Peyer's patch (tissue), 4 donors: ENCODE results near the gene GOLGA8M. TPM values are rescaled to one million over a fixed set of nuclear protein-coding genes. Genes with fewer than 3 reads are reported as not detected.
"Not testable (repeated sequence)": the region's sequence is repeated elsewhere in the genome, so short reads cannot be mapped to it uniquely, and the experiment has no call there.

Experiments used
- DNase-seq, 3 donors: peaks; one replicate each; pipeline ENCODE4 v3.0.0-alpha.2; 2017 to 2019
- H3K27ac ChIP-seq, 4 donors: fragments of 200-600 bp; sonication (generic); one replicate each; pipeline ENCODE4 v1.5.1; 2016 to 2019
- H3K27me3 ChIP-seq, 2 donors: fragments of 200-600 bp; sonication (generic); one replicate each; pipeline ENCODE4 v1.5.1; 2019
- H3K36me3 ChIP-seq, 3 donors: fragments of 200-600 bp; sonication (generic); one replicate each; pipeline ENCODE4 v1.5.1; 2016 to 2019
- H3K4me1 ChIP-seq, 4 donors: fragments of 200-600 bp; sonication (generic); one replicate each; pipeline ENCODE4 v1.5.1; 2016 to 2019
- H3K4me3 ChIP-seq, 4 donors: fragments of 200-600 bp; sonication (generic); 1 replicate in 3 of 4; 2 replicates in 1 of 4; pipeline ENCODE4 v1.5.1; 2016 to 2019; ENCODE audit warnings: mild to moderate bottlenecking in 1 of 4
- H3K9me3 ChIP-seq, 4 donors: fragments of 200-600 bp; sonication (generic); one replicate each; pipeline ENCODE4 v1.5.1; 2016 to 2019; ENCODE audit warnings: mild to moderate bottlenecking in 1 of 4
- POLR2A ChIP-seq, 2 donors: fragments of 450-650 bp; IDR thresholded peaks; one replicate each; pipeline ENCODE4 v1.5.1; 2017; ENCODE audit warnings: antibody characterized with exemption in 2 of 2, mild to moderate bottlenecking in 2 of 2, moderate library complexity in 2 of 2
- total RNA-seq, 4 donors: library from RNA; depleted of rRNA; stranded (reverse); fragments of >200 nt; gene quantifications; one replicate each; pipeline ENCODE4 v1.1.0, GENCODE V29; 2016
- TF ChIP-seq, protein P1 (sequence below), 6 experiments: fragments of 450-650 bp in 4 of 6; fragments of 200-600 bp in 2 of 6; sonication (generic) in 1 of 6; IDR thresholded peaks; one replicate each; pipeline ENCODE4 v1.5.1; 2017 to 2019; ENCODE audit warnings: antibody characterized with exemption in 6 of 6, mild to moderate bottlenecking in 3 of 6, moderate library complexity in 1 of 6

Gene GOLGA8M, protein sequence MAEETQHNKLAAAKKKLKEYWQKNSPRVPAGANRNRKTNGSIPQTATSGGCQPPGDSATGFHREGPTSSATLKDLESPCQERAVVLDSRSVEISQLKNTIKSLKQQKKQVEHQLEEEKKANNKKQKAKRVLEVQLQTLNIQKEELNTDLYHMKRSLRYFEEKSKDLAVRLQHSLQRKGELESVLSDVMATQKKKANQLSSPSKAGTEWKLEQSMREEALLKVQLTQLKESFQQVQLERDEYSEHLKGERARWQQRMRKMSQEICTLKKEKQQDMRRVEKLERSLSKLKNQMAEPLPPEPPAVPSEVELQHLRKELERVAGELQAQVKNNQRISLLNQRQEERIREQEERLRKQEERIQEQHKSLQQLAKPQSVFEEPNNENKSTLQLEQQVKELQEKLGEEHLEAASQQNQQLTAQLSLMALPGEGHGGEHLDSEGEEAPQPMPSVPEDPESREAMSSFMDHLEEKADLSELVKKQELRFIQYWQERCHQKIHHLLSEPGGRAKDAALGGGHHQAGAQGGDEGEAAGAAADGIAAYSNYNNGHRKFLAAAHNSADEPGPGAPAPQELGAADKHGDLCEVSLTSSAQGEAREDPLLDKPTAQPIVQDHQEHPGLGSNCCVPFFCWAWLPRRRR
- total RNA-seq: 1 to 10 TPM in 2 of 4 donors, not detected in 2; 2.7 to 3.9 TPM

DNA sequence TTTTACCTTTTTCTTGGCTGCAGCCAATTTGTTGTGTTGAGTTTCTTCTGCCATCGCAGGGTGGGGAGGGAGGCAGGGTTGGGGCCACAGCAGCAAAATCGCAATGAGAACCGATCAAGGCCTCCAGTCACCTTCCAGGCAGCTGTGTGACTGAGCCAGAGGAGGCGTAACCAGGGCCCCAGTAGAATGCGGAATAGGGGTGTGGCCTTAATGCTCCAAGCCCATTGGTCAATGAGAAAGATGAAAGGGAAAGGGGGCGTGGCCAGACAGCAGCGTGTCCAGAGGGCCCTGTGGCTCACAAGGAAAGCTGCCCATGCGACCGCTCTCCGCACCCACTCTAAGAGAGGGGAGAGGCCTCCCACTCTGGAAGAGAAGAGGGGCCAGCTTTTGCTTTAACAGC, at the start of gene GOLGA8M:
GOLGA8M (minus strand) TSS at position 152 of the 400 bp plus-strand sequence; CDS start at position 54, 98 bp downstream.
- not testable (repeated sequence) for H3K4me1 ChIP-seq, H3K36me3 ChIP-seq, H3K9me3 ChIP-seq, H3K4me3 ChIP-seq, H3K27ac ChIP-seq, H3K27me3 ChIP-seq, DNase-seq

DNA sequence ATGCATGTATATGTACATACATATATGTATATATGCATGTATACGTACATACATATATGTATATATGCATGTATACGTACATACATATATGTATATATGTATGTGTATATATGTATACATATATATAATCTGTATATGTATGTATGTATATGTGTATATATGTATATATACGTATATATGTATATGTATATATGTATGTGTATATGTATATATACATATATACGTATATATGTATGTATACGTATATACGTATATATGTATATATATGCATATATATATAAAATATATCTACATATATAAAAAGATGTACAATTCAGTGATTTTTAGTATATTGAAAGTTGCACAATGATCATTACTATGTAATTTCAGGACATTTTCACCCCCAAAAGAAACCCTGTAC, 30.7 kb upstream of the GOLGA8M start:
- DNase-seq, H3K27ac ChIP-seq, H3K36me3 ChIP-seq, H3K4me3 ChIP-seq, H3K27me3 ChIP-seq, H3K4me1 ChIP-seq, H3K9me3 ChIP-seq: not testable (repeated sequence)

DNA sequence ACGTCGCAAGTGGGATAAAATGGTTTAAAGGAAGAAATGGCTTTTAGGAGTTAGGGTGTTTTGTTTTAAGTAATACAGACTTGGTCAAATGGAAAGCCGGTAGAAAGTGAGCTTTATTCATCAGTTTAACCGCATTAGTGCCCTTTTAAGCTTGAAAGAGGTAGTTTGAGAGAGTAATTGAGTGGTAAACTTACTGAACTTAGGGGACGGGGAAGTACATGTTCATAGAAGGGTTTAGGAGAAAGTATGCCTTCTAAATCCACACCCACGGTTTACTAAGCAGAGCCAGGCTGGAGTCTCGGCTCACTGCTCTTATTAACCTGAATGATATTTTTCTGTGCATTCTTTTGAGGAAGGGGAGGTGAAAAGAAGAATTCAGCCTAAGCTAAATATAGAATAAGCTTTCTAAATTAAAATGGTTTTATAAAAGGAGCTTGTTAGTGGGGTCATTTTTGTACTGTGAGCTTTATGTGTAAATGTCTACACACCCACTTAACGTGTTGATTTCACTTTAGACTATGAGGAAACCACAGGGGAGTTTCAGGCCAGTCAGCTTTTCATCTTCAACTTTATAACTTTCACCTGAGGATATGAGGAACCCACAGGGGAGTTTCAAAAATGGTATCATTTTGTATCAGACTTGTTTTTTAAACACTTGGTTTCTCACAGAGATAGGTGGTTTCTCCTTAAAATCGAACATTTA, 26.5 kb upstream of the GOLGA8M start:
- not testable (repeated sequence) for DNase-seq, H3K4me1 ChIP-seq
- H3K4me3 ChIP-seq: peak overlapping the region in 3 of 4 donors; percentile 14 to 31 (median 15)

DNA sequence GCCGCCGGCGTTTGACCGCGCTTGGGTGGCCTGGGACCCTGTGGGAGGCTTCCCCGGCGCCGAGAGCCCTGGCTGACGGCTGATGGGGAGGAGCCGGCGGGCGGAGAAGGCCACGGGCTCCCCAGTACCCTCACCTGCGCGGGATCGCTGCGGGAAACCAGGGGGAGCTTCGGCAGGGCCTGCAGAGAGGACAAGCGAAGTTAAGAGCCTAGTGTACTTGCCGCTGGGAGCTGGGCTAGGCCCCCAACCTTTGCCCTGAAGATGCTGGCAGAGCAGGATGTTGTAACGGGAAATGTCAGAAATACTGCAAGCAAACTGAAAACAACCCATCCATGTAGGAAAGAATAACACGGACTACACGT, 26.0 kb upstream of the GOLGA8M start:
- peak overlapping the region; percentile 23 to 55 (median 50) for H3K4me3 ChIP-seq
- H3K9me3 ChIP-seq, H3K36me3 ChIP-seq, H3K27me3 ChIP-seq, DNase-seq, H3K4me1 ChIP-seq: not testable (repeated sequence)
- peak overlapping the region; percentile 54 to 73 (median 68) for H3K27ac ChIP-seq

More for the DNA sequence above, 26.5 kb upstream of the GOLGA8M start:
- not testable (repeated sequence) for H3K27me3 ChIP-seq, H3K9me3 ChIP-seq, H3K36me3 ChIP-seq
- peak overlapping the region in 2 of 4 donors; percentile 59 for H3K27ac ChIP-seq

DNA sequence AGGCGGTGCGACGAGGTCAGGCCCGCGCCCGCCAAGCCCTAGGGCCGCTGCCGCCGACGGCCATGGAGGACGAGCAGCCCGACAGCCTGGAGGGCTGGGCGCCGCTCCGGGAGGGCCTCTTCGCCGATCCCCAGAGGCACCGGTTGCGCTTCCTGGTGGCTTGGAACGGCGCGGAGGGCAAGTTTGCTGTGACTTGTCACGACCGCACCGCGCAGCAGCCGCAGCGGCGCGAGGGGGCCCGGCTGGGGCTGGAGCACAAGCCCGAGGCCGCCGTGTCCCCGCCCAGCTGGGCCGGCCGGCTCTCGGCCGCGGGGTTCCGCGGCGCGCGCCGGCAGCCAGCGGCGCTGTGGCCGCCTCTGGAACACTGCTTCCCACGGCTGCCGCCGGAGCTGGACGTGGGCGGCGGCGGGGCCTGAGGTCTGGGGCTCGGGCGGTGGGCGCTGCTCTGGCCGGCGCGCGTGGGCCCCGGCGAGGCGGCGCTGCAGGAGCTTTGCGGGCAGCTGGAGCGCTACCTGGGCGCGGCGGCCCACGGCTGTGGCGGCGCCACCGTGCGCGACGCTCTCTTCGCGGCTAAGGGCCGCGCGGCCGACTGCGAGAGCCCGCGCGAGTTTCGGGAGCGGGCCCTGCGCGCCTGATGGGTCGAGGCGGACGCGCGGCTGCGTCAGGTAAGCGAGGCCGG, 25.4 kb upstream of the GOLGA8M start:
- H3K9me3 ChIP-seq, H3K27me3 ChIP-seq, H3K36me3 ChIP-seq, H3K4me1 ChIP-seq: not testable (repeated sequence)
- H3K27ac ChIP-seq: peak overlapping the region; percentile 54 to 73 (median 68)
- peak overlapping the region; percentile 23 to 55 (median 50) for H3K4me3 ChIP-seq
- peak in 2 of 3 donors; percentile 30 to 55 for DNase-seq

DNA sequence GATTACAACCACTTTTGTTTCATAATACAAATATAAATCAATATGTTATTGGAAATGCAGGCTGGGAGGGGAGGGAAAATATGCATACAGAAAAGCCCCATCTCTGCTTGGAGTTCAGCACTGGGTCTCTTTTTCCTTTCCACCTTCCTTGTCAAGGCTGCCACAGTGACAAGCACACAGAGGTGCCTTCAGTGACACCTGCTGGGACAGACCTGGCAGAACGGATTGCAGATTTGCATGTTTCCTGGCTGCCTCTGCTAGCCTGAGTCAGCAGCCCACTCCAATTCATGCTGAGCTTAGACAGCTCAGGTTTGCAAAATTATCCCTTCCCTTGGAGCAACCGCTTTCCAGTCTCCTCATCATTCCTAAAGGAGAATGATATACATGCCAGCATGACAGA, 15.8 kb upstream of the GOLGA8M start:
- DNase-seq, H3K27ac ChIP-seq, H3K4me3 ChIP-seq, H3K4me1 ChIP-seq, H3K9me3 ChIP-seq, H3K36me3 ChIP-seq, H3K27me3 ChIP-seq: not testable (repeated sequence)

DNA sequence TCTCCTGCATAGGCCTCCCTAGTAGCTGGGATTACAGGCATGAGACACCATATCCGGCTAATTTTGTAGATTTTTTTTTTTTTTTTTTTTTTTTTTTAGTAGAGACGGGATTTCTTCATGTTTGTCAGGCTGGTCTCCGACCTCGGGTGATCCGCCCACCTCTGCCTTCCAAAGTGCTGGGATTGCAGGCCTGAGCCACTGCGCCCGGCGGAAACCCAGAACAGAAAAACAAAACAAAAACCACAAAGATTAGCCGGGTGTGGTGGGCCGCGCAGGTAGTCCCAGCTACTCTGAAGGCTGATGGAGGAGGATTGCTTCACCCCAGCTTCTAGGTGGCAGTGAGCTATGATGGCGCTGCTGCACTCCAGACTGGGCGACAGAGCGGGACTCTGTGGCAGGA, 14.8 kb upstream of the GOLGA8M start:
- not testable (repeated sequence) for H3K36me3 ChIP-seq, H3K4me1 ChIP-seq, H3K27me3 ChIP-seq, H3K4me3 ChIP-seq, DNase-seq, H3K27ac ChIP-seq, H3K9me3 ChIP-seq

DNA sequence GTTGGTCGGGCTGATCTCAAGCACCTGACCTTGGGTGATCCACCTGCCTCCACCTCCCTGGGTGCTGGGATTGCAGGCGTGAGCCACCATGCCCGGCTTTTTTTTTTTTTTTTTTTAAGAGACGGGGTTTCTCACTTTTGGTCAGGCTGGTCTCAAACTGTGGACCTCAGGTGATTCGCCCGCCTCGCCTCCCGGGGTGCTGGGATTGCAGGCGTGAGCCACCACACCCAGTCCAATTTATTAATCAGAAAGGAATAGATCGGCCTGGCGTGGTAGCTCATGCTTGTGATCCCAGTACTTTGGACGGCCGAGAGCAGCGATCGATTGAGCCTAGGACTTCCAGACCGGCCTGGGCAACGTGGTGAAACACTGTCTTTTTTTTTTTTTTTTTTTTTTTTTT, 13.9 kb upstream of the GOLGA8M start:
- Histone ChIP-seq H3K36me3 (no peaks in the 10 kb centered on the region), H3K27ac (no peak overlapping the region), H3K4me3 (no peak overlapping the region), H3K27me3 (no peaks in the 10 kb centered on the region), H3K9me3 (no peaks in the 10 kb centered on the region), H3K4me1 (no peaks in the 10 kb centered on the region)
- DNase-seq: peak in 1 of 3 donors; percentile 24
- TF ChIP-seq, protein P1, sequence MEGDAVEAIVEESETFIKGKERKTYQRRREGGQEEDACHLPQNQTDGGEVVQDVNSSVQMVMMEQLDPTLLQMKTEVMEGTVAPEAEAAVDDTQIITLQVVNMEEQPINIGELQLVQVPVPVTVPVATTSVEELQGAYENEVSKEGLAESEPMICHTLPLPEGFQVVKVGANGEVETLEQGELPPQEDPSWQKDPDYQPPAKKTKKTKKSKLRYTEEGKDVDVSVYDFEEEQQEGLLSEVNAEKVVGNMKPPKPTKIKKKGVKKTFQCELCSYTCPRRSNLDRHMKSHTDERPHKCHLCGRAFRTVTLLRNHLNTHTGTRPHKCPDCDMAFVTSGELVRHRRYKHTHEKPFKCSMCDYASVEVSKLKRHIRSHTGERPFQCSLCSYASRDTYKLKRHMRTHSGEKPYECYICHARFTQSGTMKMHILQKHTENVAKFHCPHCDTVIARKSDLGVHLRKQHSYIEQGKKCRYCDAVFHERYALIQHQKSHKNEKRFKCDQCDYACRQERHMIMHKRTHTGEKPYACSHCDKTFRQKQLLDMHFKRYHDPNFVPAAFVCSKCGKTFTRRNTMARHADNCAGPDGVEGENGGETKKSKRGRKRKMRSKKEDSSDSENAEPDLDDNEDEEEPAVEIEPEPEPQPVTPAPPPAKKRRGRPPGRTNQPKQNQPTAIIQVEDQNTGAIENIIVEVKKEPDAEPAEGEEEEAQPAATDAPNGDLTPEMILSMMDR (IDR thresholded peaks at IDR 0.05): no peak
- TF ChIP-seq POLR2A (IDR thresholded peaks at IDR 0.05): no peak

DNA sequence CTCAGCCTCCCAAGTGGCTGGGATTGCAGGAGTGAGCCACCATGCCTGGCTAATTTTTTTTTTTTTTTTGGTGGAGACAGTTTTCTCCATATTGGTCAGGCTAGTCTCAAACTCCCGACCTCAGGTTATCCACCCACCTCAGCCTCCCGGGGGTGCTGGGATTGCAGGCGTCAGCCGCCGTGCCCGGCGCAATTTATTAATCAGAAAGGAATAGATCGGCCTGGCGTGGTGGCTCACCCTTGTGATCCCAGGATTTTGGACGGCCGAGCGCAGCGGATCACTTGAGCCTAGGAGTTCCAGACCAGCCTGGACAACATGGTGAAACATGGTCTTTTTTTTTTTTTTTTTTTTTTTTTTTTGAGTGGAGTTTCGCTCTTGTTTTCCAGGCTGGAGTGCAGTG, 13.3 kb upstream of the GOLGA8M start:
- H3K4me3 ChIP-seq: no peak overlapping the region
- no peaks in the 10 kb centered on the region for H3K36me3 ChIP-seq
- no peaks in the 10 kb centered on the region for H3K9me3 ChIP-seq
- peak in 1 of 3 donors; percentile 44 for DNase-seq
- no peaks in the 10 kb centered on the region for H3K4me1 ChIP-seq
- H3K27ac ChIP-seq: no peak overlapping the region
- TF ChIP-seq POLR2A (IDR thresholded peaks at IDR 0.05): no peak
- TF ChIP-seq, protein P1 (IDR thresholded peaks at IDR 0.05): no peak
- H3K27me3 ChIP-seq: no peaks in the 10 kb centered on the region

DNA sequence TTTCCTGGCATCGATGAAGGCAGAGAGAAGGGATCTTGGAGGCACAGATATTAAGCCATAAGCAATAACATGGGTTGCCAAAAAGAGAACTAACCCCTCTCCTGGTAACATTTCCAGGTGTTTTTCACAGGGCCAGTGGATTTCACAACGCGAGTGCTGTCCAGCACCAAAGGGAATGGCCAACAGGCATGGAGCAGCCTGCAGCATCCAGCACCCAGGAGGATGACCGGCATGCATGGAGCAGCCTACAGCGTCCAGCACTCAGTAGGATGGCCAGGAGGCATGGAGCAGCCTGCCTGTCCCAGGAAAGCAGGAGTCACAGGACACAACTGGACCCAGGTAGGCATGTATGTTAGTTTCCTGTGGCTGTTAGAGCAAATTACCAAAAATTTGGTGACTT, 11.8 kb upstream of the GOLGA8M start:
- H3K9me3 ChIP-seq, H3K4me3 ChIP-seq, DNase-seq, H3K27ac ChIP-seq, H3K4me1 ChIP-seq, H3K27me3 ChIP-seq, H3K36me3 ChIP-seq: not testable (repeated sequence)

DNA sequence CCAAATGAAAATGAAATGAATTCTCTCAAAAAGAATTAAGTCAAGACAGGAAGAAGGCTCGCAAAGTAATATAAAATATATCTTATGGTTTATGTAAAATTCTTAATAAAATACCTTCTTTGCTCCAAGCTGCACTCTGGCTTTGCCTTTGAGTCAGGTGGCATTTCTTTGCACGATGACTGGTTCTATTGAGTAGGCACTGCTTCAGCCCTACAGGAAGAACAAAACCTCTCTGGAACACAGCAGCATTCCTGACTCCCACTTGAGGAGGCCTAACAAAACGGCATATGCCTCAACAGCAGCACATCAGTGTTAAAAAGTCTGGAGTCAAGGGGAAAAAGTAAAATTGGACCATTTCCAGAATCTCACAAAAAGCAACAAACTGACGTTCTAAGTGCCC, 7.4 kb upstream of the GOLGA8M start:
- not testable (repeated sequence) for DNase-seq, H3K4me3 ChIP-seq, H3K27ac ChIP-seq, H3K36me3 ChIP-seq, H3K27me3 ChIP-seq, H3K4me1 ChIP-seq, H3K9me3 ChIP-seq

DNA sequence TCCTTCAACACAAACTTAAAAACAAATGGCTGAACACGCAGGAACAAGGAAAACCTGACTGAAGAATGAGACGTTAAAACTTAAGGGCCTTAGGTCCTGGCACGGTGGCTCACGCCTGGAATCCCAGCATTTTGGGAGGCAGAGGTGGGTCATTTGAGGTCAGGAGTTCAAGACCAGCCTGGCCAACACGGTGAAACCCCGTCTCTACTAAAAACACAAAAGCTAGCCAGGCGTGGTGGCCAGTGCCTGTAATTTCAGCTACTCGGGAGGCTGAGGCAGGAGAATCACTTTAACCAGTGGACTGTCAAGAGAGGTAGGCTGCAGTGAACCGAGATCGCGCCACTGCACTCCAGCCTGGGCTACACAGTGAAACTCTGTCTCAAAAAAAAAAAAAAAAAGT, 6.4 kb upstream of the GOLGA8M start:
- H3K9me3 ChIP-seq, DNase-seq, H3K36me3 ChIP-seq, H3K4me3 ChIP-seq, H3K27ac ChIP-seq, H3K4me1 ChIP-seq, H3K27me3 ChIP-seq: not testable (repeated sequence)
